GM12875 (cell line): ENCODE data around the gene CDYL2.

Experiments used
- H3K4me3 ChIP-seq: one replicate; pipeline ENCODE4 v1.5.1; 2011; ENCODE audit warnings: low read depth, low read length, control low read depth
- CTCF ChIP-seq: IDR thresholded peaks from 2 replicates; pipeline ENCODE4 v1.5.1; 2011; ENCODE audit warnings: low read depth, mild to moderate bottlenecking, control low read depth, inconsistent platforms, low read length, moderate library complexity, borderline replicate concordance; ENCODE audit not compliant: insufficient read depth

Gene CDYL2

GRCh38 chr16:80704751-80705505, 99.5 kb downstream of the CDYL2 start:
- TF ChIP-seq CTCF = no peak
- no peak overlapping the region for H3K4me3 ChIP-seq

GRCh38 chr16:80703131-80704071, 101.0 kb downstream of the CDYL2 start:
- H3K4me3 ChIP-seq = no peak overlapping the region
- TF ChIP-seq CTCF = no peak

DNA sequence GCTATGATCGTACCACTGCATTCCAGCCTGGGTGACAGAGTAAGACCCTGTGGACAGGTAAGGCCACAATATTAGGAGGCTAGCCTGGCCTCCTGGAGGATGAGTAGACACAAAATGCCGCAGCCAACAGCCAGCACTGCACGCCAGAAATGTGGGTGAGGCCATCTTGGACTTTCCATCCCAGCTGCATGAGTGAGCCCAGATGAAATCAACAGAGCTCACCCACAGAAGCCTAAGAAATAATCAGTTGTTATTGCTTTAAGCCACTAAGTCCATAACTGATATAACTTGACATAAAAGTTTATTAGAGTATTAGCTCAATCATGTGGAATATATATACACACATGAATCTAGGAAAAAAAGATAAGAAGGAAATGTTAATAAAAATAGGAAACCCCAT, 101.7 kb downstream of the CDYL2 start:
- no peak for TF ChIP-seq CTCF
- no peak overlapping the region for H3K4me3 ChIP-seq

DNA sequence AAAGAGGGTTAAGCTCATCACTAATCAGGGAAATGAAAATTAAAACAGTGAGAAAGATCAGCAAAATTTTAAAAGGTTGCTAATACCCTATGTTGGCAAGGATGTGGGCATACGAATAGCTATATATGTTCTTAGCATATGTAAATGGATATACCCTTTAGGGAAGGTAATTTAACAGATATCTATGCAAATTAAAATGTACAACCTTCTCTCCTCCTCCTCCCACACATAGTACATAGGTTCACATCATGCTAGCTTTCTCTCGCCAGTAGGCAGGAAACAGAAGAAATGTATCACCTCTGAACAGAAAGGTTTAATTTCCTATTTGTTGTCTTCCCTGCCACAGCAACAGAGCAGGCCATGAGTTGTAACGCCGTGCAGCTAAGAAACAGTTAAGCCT, 103.8 kb downstream of the CDYL2 start:
- no peak overlapping the region for H3K4me3 ChIP-seq
- TF ChIP-seq CTCF = no peak

DNA sequence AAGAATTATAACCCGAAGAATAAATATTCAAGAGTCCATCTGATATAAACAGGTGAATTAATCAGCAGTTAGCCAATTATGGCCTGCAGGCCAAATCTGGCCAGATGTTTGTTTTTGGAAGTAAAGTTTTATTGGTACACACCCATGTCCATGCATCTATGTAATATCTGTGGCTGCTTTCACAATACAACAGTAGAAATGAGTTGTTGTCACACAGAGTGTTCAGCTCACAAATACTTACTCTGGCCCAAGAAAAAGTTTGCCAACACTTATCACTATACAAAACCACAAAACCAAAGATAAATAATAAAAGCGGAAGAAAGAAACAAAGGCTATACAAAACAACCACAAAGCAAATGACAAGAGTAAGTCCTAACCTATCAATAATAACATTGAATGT, 109.4 kb downstream of the CDYL2 start:
- TF ChIP-seq CTCF = no peak
- H3K4me3 ChIP-seq = no peak overlapping the region

DNA sequence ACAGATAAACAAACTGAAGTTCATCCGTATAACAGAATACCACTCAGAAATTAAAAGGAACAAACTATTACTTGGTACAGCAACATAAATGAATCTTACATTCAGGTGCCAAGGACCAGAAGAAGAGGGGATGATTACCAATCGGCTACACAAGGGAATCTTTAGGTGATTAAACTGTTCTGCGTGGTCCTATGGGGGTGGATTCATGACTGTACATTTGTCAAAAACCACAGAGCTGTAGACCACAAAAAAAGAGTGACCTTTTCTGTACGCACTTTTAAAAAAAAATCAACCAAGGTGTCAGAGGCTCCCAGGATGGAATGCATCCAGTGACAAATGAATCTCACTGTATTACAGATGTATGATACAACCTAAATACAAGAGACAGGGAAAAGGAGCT, 110.8 kb downstream of the CDYL2 start:
- TF ChIP-seq CTCF = no peak
- H3K4me3 ChIP-seq = no peak overlapping the region
